Transverse colon (tissue), 4 donors: ENCODE measurements around the gene PGBD4. TPM values are rescaled to one million over a fixed set of nuclear protein-coding genes. Genes with fewer than 3 reads are reported as not detected.

ENCODE experiments used
- DNase-seq: peaks from one replicate; pipeline ENCODE4 v3.0.0-alpha.2; 2019
- H3K27ac ChIP-seq, 4 donors: fragments of 200-600 bp; sonication (generic); 2 replicates each; pipeline ENCODE4 v1.5.1; 2016 to 2018; ENCODE audit warnings: inconsistent platforms in 4 of 4
- H3K27me3 ChIP-seq: fragments of 200-600 bp; sonication (generic); 2 replicates; pipeline ENCODE4 v1.5.1; 2017; ENCODE audit warnings: inconsistent platforms
- H3K36me3 ChIP-seq, 4 donors: fragments of 200-600 bp; sonication (generic); 2 replicates each; pipeline ENCODE4 v1.5.1; 2017 to 2019; ENCODE audit warnings: inconsistent platforms in 4 of 4
- H3K4me1 ChIP-seq, 4 donors: fragments of 200-600 bp; sonication (generic); 2 replicates each; pipeline ENCODE4 v1.5.1; 2017 to 2020; ENCODE audit warnings: inconsistent platforms in 4 of 4
- H3K4me3 ChIP-seq, 4 donors: fragments of 200-600 bp; sonication (generic); 1 replicate in 1 of 4; 2 replicates in 3 of 4; pipeline versions ENCODE4 v1.5.1 to v1.6.1; 2017 to 2019; ENCODE audit warnings: inconsistent platforms in 4 of 4
- H3K9me3 ChIP-seq, 2 donors: fragments of 200-600 bp; sonication (generic); 2 replicates each; pipeline ENCODE4 v1.5.1; 2017 to 2019; ENCODE audit warnings: inconsistent platforms in 2 of 2
- EP300 ChIP-seq: sonication (generic); formaldehyde crosslinking; IDR thresholded peaks from one replicate; pipeline ENCODE4 v1.6.1; 2017; ENCODE audit warnings: antibody characterized with exemption, low read depth
- POLR2A ChIP-seq: fragments of 450-650 bp; IDR thresholded peaks from one replicate; pipeline ENCODE4 v1.6.1; 2016; ENCODE audit warnings: antibody characterized with exemption, mild to moderate bottlenecking, moderate library complexity
- POLR2AphosphoS5 ChIP-seq, 3 donors: sonication (generic); formaldehyde crosslinking; IDR thresholded peaks; one replicate each; pipeline ENCODE4 v1.6.1; 2016; ENCODE audit warnings: antibody characterized with exemption in 3 of 3
- WGBS, 2 donors: methylation state at CpG; one replicate each; pipeline ENCODE4 v1.1.5; 2018; ENCODE audit warnings: low coverage in 1 of 2; 5-methylcytosine and 5-hydroxymethylcytosine counted together
- in situ Hi-C, 4 donors: fragments of 200-750 bp; cut with MboI; loops; one replicate each; pipeline versions ENCODE4 v1.15.0 to v1.15.1; 2017; ENCODE audit warnings: low sequenced_read_pairs in 3 of 4, low pct_ligation_motif_present in 1 of 4, low pct_unique_long_range_greater_than_20kb in 1 of 4
- intact Hi-C: fragments of 100-400 bp; cut with DNase I; formaldehyde crosslinking; loops from one replicate; pipeline ENCODE4 v1.15.1; 2023; ENCODE audit warnings: low total_unique reads
- total RNA-seq, 4 donors: library from RNA; depleted of rRNA; stranded (reverse); fragments of >200 nt; gene quantifications; one replicate each; pipeline ENCODE4 v1.1.0, GENCODE V29; 2016
- TF ChIP-seq, protein P1 (sequence below), 5 experiments: fragments of 200-600 bp in 3 of 5; fragments of 450-650 bp in 2 of 5; sonication (generic) in 3 of 5; IDR thresholded peaks; 1 replicate in 2 of 5; 2 replicates in 3 of 5; pipeline ENCODE4 v1.5.1; 2016 to 2017; ENCODE audit warnings: antibody characterized with exemption in 5 of 5, inconsistent platforms in 3 of 5, mild to moderate bottlenecking in 2 of 5, moderate library complexity in 1 of 5

The PGBD4 gene
- total RNA-seq, 4 donors from 2014 or later = 1.1 to 7.6 (median 1.9) TPM

DNA sequence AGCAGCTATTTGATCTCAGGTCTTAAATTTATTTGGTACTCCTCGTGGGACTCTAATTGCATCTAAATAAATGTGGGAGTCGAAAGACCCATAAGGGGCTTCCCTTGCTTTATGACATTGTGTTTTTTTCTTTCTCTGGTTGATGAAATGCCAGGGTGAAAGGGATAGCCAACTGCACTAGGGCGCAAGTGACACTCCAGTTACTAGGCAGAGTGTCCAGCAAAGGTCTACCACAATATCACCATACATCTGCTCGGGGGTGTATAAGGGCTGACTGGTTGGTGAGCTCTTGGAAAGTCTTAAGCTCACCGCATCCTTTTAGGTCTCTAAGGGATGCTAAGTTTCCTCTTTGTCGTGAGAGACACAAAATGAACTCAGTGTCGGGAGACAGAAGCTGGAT is 54.0 kb downstream of the PGBD4 start:
- H3K36me3 ChIP-seq = peaks cover 0 to 59% (median 17%) of the 10 kb centered on the region in 4 donors
- peaks cover 11 to 15% of the 10 kb centered on the region in 2 donors for H3K9me3 ChIP-seq
- 98 to 100% methylated on average over 3 to 7 of the region's 7 CpGs for WGBS, 2 donors
- in situ Hi-C loops = no loop called here
- DNase-seq = no peak
- no peak overlapping the region for H3K27ac ChIP-seq
- H3K4me1 ChIP-seq = no peaks in the 10 kb centered on the region
- TF ChIP-seq POLR2A (no peak), EP300 (no peak), POLR2AphosphoS5 (IDR thresholded peaks at IDR 0.05) (no peak)
- TF ChIP-seq, protein P1, sequence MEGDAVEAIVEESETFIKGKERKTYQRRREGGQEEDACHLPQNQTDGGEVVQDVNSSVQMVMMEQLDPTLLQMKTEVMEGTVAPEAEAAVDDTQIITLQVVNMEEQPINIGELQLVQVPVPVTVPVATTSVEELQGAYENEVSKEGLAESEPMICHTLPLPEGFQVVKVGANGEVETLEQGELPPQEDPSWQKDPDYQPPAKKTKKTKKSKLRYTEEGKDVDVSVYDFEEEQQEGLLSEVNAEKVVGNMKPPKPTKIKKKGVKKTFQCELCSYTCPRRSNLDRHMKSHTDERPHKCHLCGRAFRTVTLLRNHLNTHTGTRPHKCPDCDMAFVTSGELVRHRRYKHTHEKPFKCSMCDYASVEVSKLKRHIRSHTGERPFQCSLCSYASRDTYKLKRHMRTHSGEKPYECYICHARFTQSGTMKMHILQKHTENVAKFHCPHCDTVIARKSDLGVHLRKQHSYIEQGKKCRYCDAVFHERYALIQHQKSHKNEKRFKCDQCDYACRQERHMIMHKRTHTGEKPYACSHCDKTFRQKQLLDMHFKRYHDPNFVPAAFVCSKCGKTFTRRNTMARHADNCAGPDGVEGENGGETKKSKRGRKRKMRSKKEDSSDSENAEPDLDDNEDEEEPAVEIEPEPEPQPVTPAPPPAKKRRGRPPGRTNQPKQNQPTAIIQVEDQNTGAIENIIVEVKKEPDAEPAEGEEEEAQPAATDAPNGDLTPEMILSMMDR (IDR thresholded peaks at IDR 0.05) = no peak
- H3K27me3 ChIP-seq = no peaks in the 10 kb centered on the region
- intact Hi-C loops = no loop called here
- H3K4me3 ChIP-seq = no peak overlapping the region

Other genes starting within 250 kb of the PGBD4 start
- not detected for gene CHRM5, start 133.6 kb upstream of the PGBD4 start, total RNA-seq
- 10 to 100 TPM in 1 of 4 donors, 1 to 10 TPM in 3; 4.9 to 21.3 (median 7.6) TPM for gene AVEN, start 62.9 kb upstream of the PGBD4 start, total RNA-seq
- gene EMC7, start 221 bp upstream of the PGBD4 start, total RNA-seq = 10 to 100 TPM in 3 of 4 donors, 1 to 10 TPM in 1; 1.8 to 39.7 (median 24.5) TPM
- 100 to 1,000 TPM in 1 of 4 donors, 10 to 100 TPM in 3; 41.1 to 137 (median 80.3) TPM for gene KATNBL1, start 108.0 kb downstream of the PGBD4 start, total RNA-seq
- gene EMC4, start 122.9 kb downstream of the PGBD4 start, total RNA-seq = 100 to 1,000 TPM in 2 of 4 donors, 10 to 100 TPM in 2; 71.4 to 148 (median 111) TPM
- gene SLC12A6, start 235.7 kb downstream of the PGBD4 start, total RNA-seq = 10 to 100 TPM in 3 of 4 donors, 1 to 10 TPM in 1; 9.2 to 52.6 (median 26.9) TPM
- 100 to 1,000 TPM in 3 of 4 donors, 10 to 100 TPM in 1; 41.1 to 166 (median 152) TPM for gene NOP10, start 241.1 kb downstream of the PGBD4 start, total RNA-seq
- gene NUTM1, start 241.2 kb downstream of the PGBD4 start, total RNA-seq = not detected